RPMI7951 (cell line): ENCODE data around the gene SMYD3. TPM values are rescaled to one million over a fixed set of nuclear protein-coding genes. Genes with fewer than 3 reads are reported as not detected.
"Not testable (repeated sequence)": the region's sequence is repeated elsewhere in the genome, so short reads cannot be mapped to it uniquely, and the experiment has no call there.

Source experiments
- DNase-seq: peaks from one replicate; pipeline ENCODE4 v3.0.0-alpha.2; 2012; ENCODE audit warnings: low read depth
- total RNA-seq: library from RNA; depleted of rRNA; stranded (reverse); fragments of >200 nt; shearing (Covaris generic); gene quantifications from 2 replicates; pipeline ENCODE4 v1.2.3, GENCODE V29; 2014

SMYD3 gene
- total RNA-seq, 1 experiment from 2014 or later = 33.9 TPM

GRCh38 chr1:245843101-245843500 lies 664.0 kb downstream of the SMYD3 start:
- DNase-seq = peak; percentile 54

GRCh38 chr1:245842106-245842505 lies 665.0 kb downstream of the SMYD3 start:
- DNase-seq = peak; percentile 17

- DNase-seq = no peak
Observed at GRCh38 chr1:245840971-245841370, 666.1 kb downstream of the SMYD3 start.

GRCh38 chr1:245837718-245838117 lies 669.4 kb downstream of the SMYD3 start:
- DNase-seq = peak; percentile 32

- no peak for DNase-seq
Observed at GRCh38 chr1:245835386-245835785, 671.7 kb downstream of the SMYD3 start.

GRCh38 chr1:245834002-245834401 lies 673.1 kb downstream of the SMYD3 start:
- DNase-seq = no peak

GRCh38 chr1:245832771-245833527 lies 674.1 kb downstream of the SMYD3 start:
- DNase-seq = no peak

GRCh38 chr1:245831518-245831917 lies 675.6 kb downstream of the SMYD3 start:
- DNase-seq = no peak

- no peak for DNase-seq
Observed at GRCh38 chr1:245829826-245830225, 677.3 kb downstream of the SMYD3 start.

- DNase-seq = no peak
Observed at GRCh38 chr1:245829194-245829593, 677.9 kb downstream of the SMYD3 start.

- DNase-seq = no peak
Observed at GRCh38 chr1:245827301-245827700, 679.8 kb downstream of the SMYD3 start.

- DNase-seq = no peak
Observed at GRCh38 chr1:245825128-245825901, 681.8 kb downstream of the SMYD3 start.

GRCh38 chr1:245823408-245824147 lies 683.5 kb downstream of the SMYD3 start:
- DNase-seq = no peak

GRCh38 chr1:245822996-245823395 lies 684.1 kb downstream of the SMYD3 start:
- DNase-seq = peak; percentile 91

GRCh38 chr1:245818363-245818762 lies 688.7 kb downstream of the SMYD3 start:
- DNase-seq = not testable (repeated sequence)

GRCh38 chr1:245816496-245816895 lies 690.6 kb downstream of the SMYD3 start:
- DNase-seq = not testable (repeated sequence)

- DNase-seq = no peak
Observed at GRCh38 chr1:245814651-245815050, 692.4 kb downstream of the SMYD3 start.

GRCh38 chr1:245812278-245812677 lies 694.8 kb downstream of the SMYD3 start:
- DNase-seq = no peak

- DNase-seq = no peak
Observed at GRCh38 chr1:245810789-245811337, 696.2 kb downstream of the SMYD3 start.

- peak; percentile 38 for DNase-seq
Observed at GRCh38 chr1:245810181-245810769, 696.8 kb downstream of the SMYD3 start.

GRCh38 chr1:245809361-245809760 lies 697.7 kb downstream of the SMYD3 start:
- DNase-seq = no peak
